ENCODE results near the gene HNRNPCL4. TPM values are rescaled to one million over a fixed set of nuclear protein-coding genes. Genes with fewer than 3 reads are reported as not detected.

HNRNPCL4 gene
- total RNA-seq, 1 experiment from 2014 or later = not detected

Other genes starting within 250 kb of the HNRNPCL4 start
- gene PRAMEF7, start 249.0 kb downstream of the HNRNPCL4 start, total RNA-seq (2021; ENCODE audit: unreplicated experiment) = not detected
- not detected for gene PRAMEF6, start 218.1 kb downstream of the HNRNPCL4 start, total RNA-seq (2021; ENCODE audit: unreplicated experiment)
- not detected for gene PRAMEF27, start 109.1 kb downstream of the HNRNPCL4 start, total RNA-seq (2021; ENCODE audit: unreplicated experiment)
- gene HNRNPCL3, start 104.9 kb downstream of the HNRNPCL4 start, total RNA-seq (2021; ENCODE audit: unreplicated experiment) = not detected
- not detected for gene PRAMEF25, start 94.9 kb downstream of the HNRNPCL4 start, total RNA-seq (2021; ENCODE audit: unreplicated experiment)
- gene HNRNPCL2, start 48.8 kb downstream of the HNRNPCL4 start, total RNA-seq (2021; ENCODE audit: unreplicated experiment) = not detected
- not detected for gene PRAMEF26, start 9.6 kb downstream of the HNRNPCL4 start, total RNA-seq (2021; ENCODE audit: unreplicated experiment)
- gene PRAMEF9, start 6.2 kb upstream of the HNRNPCL4 start, total RNA-seq (2021; ENCODE audit: unreplicated experiment) = not detected
- not detected for gene PRAMEF13, start 35.8 kb upstream of the HNRNPCL4 start, total RNA-seq (2021; ENCODE audit: unreplicated experiment)
- not detected for gene PRAMEF18, start 60.5 kb upstream of the HNRNPCL4 start, total RNA-seq (2021; ENCODE audit: unreplicated experiment)
- not detected for gene PRAMEF5, start 88.6 kb upstream of the HNRNPCL4 start, total RNA-seq (2021; ENCODE audit: unreplicated experiment)
- gene PRAMEF8, start 119.5 kb upstream of the HNRNPCL4 start, total RNA-seq (2021; ENCODE audit: unreplicated experiment) = not detected
- gene PRAMEF33, start 137.9 kb upstream of the HNRNPCL4 start, total RNA-seq (2021; ENCODE audit: unreplicated experiment) = not detected
- gene PRAMEF15, start 149.9 kb upstream of the HNRNPCL4 start, total RNA-seq (2021; ENCODE audit: unreplicated experiment) = not detected
- gene PRAMEF14, start 181.5 kb upstream of the HNRNPCL4 start, total RNA-seq (2021; ENCODE audit: unreplicated experiment) = not detected
- not detected for gene PRAMEF19, start 206.3 kb upstream of the HNRNPCL4 start, total RNA-seq (2021; ENCODE audit: unreplicated experiment)
- not detected for gene PRAMEF17, start 224.0 kb upstream of the HNRNPCL4 start, total RNA-seq (2021; ENCODE audit: unreplicated experiment)
- not detected for gene PRAMEF20, start 244.8 kb upstream of the HNRNPCL4 start, total RNA-seq (2021; ENCODE audit: unreplicated experiment)

Measured in Panc1 (cell line).